GM12801 (cell line): ENCODE data around the gene TRIB2.

ENCODE experiments used
- CTCF ChIP-seq: IDR thresholded peaks from one replicate; pipeline ENCODE4 v1.5.1; 2011; ENCODE audit warnings: control low read depth; ENCODE audit not compliant: insufficient read length; ENCODE audit errors: extremely low read depth

The TRIB2 gene

GRCh38 chr2:12774395-12774727 lies 57.6 kb downstream of the TRIB2 start:
- no peak for TF ChIP-seq CTCF

- TF ChIP-seq CTCF, result no peak
Measured at GRCh38 chr2:12776521-12776961, 59.8 kb downstream of the TRIB2 start.

- no peak for TF ChIP-seq CTCF
Measured at GRCh38 chr2:12778369-12778768, 61.6 kb downstream of the TRIB2 start.

GRCh38 chr2:12778811-12779579 lies 62.3 kb downstream of the TRIB2 start:
- TF ChIP-seq CTCF, result no peak

GRCh38 chr2:12781329-12781728 lies 64.6 kb downstream of the TRIB2 start:
- TF ChIP-seq CTCF, result no peak

- TF ChIP-seq CTCF, result no peak
Measured at GRCh38 chr2:12787891-12788801, 71.4 kb downstream of the TRIB2 start.

GRCh38 chr2:12791906-12792305 lies 75.2 kb downstream of the TRIB2 start:
- TF ChIP-seq CTCF, result no peak
